ENCODE measurements around the gene PLEKHG4.

PLEKHG4 gene

DNA sequence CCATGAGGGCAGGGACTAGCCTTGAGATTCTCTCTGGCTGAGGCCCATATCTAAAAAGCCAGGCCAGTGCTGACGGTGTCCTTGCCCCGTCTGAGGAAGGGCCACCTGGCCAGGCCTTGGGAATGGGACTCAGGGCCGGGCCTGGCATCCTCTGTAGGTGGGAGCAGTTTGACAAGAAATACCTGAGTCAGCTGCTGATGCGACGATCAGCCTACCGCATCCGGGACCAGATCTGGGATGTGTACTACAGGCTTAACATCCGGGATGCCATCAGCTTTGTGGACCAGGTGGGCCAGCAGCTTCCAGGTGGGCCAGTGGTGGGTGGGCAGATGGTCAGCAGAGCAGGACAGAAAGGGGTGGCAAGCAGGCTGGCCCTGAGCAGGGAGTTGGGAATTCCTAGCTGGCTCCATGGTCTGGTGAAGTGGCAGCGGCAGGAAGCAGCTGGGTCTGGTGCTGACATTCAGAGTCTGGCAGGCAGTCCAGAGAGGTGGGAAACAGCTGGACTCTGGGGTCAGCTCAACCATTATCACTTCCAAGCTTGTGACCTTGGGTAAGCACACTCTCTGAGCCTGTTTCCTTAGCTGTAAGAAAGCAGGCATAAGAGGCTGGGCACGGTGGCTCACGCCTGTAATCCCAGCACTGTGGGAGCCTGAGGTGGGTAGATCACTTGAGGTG, 21.0 kb upstream of the PLEKHG4 start:
- H3K4me3 ChIP-seq (ENCODE audit: low read depth, low read length) = no peak overlapping the region
- TF ChIP-seq, protein P1, sequence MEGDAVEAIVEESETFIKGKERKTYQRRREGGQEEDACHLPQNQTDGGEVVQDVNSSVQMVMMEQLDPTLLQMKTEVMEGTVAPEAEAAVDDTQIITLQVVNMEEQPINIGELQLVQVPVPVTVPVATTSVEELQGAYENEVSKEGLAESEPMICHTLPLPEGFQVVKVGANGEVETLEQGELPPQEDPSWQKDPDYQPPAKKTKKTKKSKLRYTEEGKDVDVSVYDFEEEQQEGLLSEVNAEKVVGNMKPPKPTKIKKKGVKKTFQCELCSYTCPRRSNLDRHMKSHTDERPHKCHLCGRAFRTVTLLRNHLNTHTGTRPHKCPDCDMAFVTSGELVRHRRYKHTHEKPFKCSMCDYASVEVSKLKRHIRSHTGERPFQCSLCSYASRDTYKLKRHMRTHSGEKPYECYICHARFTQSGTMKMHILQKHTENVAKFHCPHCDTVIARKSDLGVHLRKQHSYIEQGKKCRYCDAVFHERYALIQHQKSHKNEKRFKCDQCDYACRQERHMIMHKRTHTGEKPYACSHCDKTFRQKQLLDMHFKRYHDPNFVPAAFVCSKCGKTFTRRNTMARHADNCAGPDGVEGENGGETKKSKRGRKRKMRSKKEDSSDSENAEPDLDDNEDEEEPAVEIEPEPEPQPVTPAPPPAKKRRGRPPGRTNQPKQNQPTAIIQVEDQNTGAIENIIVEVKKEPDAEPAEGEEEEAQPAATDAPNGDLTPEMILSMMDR (conservative IDR thresholded peaks at IDR 0.05; ENCODE audit: low read depth, low read length) = no peak
- no peak for DNase-seq (ENCODE audit: low read depth)

DNA sequence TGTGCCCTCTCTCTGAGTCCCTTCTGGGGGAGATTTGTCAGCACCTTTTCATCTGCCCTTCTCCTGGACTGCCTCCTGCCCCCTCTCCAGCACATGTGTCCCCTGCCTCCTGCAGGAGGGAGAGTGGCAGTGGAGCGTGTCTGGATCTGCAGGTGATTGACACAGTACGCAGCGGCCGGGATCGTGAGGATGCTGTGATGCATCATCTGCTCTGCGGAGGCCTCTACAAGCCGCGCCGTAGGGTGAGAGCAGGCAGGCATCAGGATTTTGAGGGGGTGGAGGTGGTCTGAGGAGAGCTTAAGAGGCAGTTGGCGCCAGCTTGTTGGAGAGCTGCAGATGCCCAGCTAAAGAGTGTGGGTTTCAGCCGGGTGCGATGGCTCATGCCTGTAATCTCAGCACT, 19.6 kb upstream of the PLEKHG4 start:
- TF ChIP-seq, protein P1 (conservative IDR thresholded peaks at IDR 0.05; ENCODE audit: low read depth, low read length) = no peak
- no peak overlapping the region for H3K4me3 ChIP-seq (ENCODE audit: low read depth, low read length)
- DNase-seq (ENCODE audit: low read depth) = no peak

DNA sequence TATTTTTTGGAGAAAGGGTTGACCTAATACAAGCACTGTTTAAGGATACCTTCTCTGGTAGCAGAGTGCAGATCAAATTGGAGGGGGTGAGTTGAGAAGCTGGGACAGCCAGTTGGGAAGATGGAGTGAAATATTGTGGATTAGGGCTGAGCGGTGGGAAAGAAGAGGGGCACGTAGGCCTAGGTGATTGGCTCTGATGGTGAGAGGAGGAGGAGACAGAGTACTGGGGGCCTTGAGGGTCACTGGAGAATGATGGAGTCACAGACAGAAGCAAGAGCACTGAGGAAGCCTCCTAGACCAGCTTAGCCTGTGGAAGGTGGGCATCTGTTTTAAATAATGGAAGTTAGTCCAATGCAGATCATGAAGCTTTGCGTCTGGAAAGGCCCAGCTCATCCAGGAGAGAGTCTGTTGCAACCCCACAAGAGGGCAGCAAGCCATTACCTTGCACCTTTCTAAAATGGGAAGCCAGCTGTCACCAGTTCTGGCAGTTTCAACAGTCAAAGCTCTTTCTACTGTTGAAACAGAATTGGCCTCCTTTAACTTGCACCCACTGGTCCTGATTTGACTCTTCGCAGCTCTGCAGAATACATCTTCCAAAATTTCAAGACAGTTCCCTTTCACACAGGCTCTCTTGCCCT, 18.8 kb upstream of the PLEKHG4 start:
- H3K4me3 ChIP-seq (ENCODE audit: low read depth, low read length) = no peak overlapping the region
- TF ChIP-seq, protein P1 (conservative IDR thresholded peaks at IDR 0.05; ENCODE audit: low read depth, low read length) = peak; percentile 82
- peak; percentile 79 for DNase-seq (ENCODE audit: low read depth)

DNA sequence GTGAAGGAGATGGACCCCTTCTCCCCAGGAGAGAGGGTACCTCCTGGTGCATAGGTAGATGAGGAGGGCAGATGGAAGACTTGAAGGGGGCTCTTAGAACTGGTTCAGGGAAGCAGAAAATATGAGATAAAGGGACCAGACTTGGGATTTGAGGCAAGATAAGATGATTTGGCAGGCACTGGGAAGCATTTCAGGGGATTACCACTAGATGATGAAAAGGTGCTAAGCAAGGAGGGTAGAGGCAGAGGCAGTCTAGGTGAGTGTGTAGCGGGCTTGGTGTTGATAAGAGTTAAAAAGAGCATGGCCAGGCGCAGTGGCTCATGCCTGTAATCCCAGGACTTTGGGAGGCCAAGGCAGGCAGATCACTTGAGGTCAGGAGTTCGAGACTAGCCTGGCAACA, 16.1 kb upstream of the PLEKHG4 start:
- no peak overlapping the region for H3K4me3 ChIP-seq (ENCODE audit: low read depth, low read length)
- no peak for DNase-seq (ENCODE audit: low read depth)
- TF ChIP-seq, protein P1 (conservative IDR thresholded peaks at IDR 0.05; ENCODE audit: low read depth, low read length) = no peak

DNA sequence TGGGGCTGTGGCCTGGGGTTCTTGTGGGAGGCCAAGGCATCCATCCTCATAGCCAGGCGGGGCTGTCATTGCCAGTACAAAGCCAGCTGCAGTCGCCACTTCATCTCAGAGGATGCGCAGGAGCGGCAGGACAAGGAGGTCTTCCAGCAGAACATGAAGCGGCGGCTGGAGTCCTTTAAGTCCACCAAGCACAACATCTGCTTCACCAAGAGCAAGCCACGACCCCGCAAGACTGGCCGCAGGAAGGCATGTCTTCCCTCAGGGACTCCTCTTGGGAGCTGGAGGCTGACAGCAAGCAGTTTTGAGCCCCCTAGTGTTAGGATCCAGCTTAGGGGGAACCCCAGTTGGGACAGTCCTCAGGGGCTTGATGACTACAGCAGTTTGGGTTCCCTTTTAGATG, 15.1 kb upstream of the PLEKHG4 start:
- no peak overlapping the region for H3K4me3 ChIP-seq (ENCODE audit: low read depth, low read length)
- TF ChIP-seq, protein P1 (conservative IDR thresholded peaks at IDR 0.05; ENCODE audit: low read depth, low read length) = peak; percentile 41
- no peak for DNase-seq (ENCODE audit: low read depth)

- DNase-seq (ENCODE audit: low read depth) = no peak
- TF ChIP-seq, protein P1 (conservative IDR thresholded peaks at IDR 0.05; ENCODE audit: low read depth, low read length) = no peak
Measured at GRCh38 chr16:67264866-67265265, 14.5 kb upstream of the PLEKHG4 start.

GRCh38 chr16:67265834-67266233, 13.5 kb upstream of the PLEKHG4 start:
- no peak for DNase-seq (ENCODE audit: low read depth)
- H3K4me3 ChIP-seq (ENCODE audit: low read depth, low read length) = no peak overlapping the region
- TF ChIP-seq, protein P1 (conservative IDR thresholded peaks at IDR 0.05; ENCODE audit: low read depth, low read length) = no peak

More at GRCh38 chr16:67264866-67265265, 14.5 kb upstream of the PLEKHG4 start:
- H3K4me3 ChIP-seq (ENCODE audit: low read depth, low read length) = no peak overlapping the region
